IPS-18a (cell line): ENCODE data around the gene DDB1.
A peak's percentile ranks its signal among the peaks of the same experiment; 100 is the strongest.

ENCODE experiments used
- H3K27ac ChIP-seq: one replicate; pipeline ENCODE4 v1.5.1; 2013; ENCODE audit warnings: low read length
- H3K27me3 ChIP-seq: one replicate; pipeline ENCODE4 v1.6.1; 2013; ENCODE audit warnings: mild to moderate bottlenecking, low read length; ENCODE audit not compliant: control insufficient read depth, insufficient read depth
- H3K36me3 ChIP-seq: one replicate; pipeline ENCODE4 v1.6.1; 2013; ENCODE audit warnings: low read depth, low read length; ENCODE audit not compliant: control insufficient read depth
- H3K4me1 ChIP-seq: one replicate; pipeline ENCODE4 v1.6.1; 2013; ENCODE audit warnings: low read depth, low read length; ENCODE audit not compliant: control insufficient read depth
- H3K4me3 ChIP-seq: one replicate; pipeline ENCODE4 v1.5.1; 2013; ENCODE audit warnings: low read length
- H3K9ac ChIP-seq: one replicate; pipeline ENCODE4 v1.6.1; 2013; ENCODE audit warnings: mild to moderate bottlenecking, low read length, moderate library complexity
- H3K9me3 ChIP-seq: one replicate; pipeline ENCODE4 v1.6.1; 2013; ENCODE audit warnings: low read depth, low read length; ENCODE audit not compliant: control insufficient read depth

DDB1 gene

DNA sequence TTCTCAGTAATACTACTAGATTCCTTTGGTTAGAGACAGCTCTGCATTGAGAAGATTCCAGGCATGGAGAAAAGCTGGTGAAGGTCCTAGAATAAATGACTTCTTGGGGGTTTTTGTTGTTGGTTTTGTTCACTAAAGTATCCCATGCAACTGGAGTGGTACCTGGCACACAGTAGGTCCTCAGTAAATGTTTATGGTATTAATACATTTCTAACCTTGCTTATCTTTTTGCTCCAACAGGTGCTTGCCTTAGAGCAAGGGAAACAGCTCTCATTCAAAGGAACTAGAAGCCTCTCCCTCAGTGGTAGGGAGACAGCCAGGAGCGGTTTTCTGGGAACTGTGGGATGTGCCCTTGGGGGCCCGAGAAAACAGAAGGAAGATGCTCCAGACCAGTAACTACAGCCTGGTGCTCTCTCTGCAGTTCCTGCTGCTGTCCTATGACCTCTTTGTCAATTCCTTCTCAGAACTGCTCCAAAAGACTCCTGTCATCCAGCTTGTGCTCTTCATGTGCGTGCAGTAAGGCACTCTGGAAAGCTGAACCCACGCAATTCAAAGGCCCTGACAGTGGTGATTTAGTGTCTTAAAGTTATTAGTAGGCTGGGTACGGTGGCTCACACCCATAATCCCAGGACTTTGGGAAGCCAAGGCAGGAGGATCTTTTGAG, 31.2 kb upstream of the DDB1 start:
- Histone ChIP-seq H3K27me3 (no peaks in the 10 kb centered on the region), H3K27ac (no peak overlapping the region), H3K9me3 (no peaks in the 10 kb centered on the region), H3K9ac (no peak overlapping the region), H3K4me1 (peaks cover 4% of the 10 kb centered on the region), H3K4me3 (no peak overlapping the region), H3K36me3 (peaks cover 43% of the 10 kb centered on the region)

DNA sequence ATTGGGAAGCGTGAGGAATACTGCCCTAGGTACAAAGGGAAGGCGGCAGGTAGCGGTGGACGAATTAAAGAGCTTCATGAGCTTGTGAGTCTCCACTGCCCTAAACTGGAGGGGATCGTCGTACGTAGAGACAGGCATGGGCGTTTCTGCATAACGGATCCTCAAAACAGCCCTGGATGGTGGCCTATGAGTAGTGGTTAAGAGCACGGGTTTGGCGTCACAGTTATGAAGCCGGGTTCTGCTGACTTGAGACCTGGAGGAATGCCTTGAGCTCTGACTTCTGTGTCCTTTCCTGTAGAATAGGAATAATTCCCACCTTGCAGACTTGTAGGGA, 29.6 kb upstream of the DDB1 start:
- Histone ChIP-seq H3K9me3 (no peaks in the 10 kb centered on the region), H3K4me1 (peaks cover 4% of the 10 kb centered on the region), H3K27ac (peak overlapping the region; percentile 95), H3K36me3 (peaks cover 28% of the 10 kb centered on the region), H3K4me3 (peak overlapping the region; percentile 93), H3K27me3 (no peaks in the 10 kb centered on the region), H3K9ac (peak overlapping the region; percentile 96)

DNA sequence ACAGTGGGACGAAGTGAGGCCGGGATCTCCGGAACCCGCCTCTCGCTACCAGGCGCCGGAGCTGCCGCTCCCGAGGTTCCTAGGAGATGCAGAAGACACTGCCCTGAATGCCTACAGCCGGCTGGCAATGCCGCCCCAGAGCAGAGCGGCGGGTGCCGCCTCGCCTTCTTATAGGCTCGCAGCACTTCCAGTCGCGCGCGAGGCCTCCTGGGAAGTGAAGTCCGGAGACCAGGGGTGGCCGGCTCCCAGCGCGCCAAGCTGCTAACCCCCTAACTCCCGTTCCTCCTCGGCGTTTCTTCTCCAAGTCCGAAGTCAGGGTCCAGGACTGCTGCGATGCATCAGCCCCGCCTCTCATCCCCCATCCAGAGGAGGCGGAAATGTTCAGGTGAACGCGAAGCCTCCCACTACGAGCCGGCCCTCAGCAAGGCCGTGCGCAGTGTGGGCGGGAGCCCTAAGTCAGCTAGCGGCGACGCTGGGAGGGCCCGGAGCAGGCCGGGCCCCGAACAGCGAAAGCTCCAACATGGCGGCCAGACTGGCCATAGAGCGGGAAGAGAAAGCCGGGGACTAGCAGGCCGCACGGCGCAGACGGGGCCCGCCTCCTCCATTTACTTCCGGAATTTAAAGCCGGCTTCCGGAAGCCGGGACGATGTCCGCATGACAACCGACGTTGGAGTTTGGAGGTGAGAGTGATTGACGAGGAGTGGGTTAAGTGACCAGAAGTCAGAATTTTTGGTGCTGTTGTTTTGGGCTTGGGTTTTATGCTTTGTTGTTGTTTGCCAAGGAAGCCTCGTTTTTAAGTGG, 29.0 kb upstream of the DDB1 start, which contains the start of the genes CYB561A3 and TMEM138:
Gene CYB561A3, minus strand, starts transcription at position 142 of the 801 bp plus-strand sequence. CDS start 5,169 bp downstream, outside the sequence.
Gene TMEM138, plus strand, starts transcription at position 634 of the 801 bp plus-strand sequence. CDS start 2,017 bp downstream, outside the sequence.
- no peaks in the 10 kb centered on the region for H3K9me3 ChIP-seq
- peak within 1 kb of the TSS; percentile 93 for H3K4me3 ChIP-seq
- peak within 1 kb of the TSS; percentile 95 for H3K27ac ChIP-seq
- H3K9ac ChIP-seq, result peak within 1 kb of the TSS; percentile 96
- H3K27me3 ChIP-seq, result no peaks in the 10 kb centered on the region
- H3K36me3 ChIP-seq, result peaks cover 23% of the 10 kb centered on the region
- H3K4me1 ChIP-seq, result peaks cover 4% of the 10 kb centered on the region

DNA sequence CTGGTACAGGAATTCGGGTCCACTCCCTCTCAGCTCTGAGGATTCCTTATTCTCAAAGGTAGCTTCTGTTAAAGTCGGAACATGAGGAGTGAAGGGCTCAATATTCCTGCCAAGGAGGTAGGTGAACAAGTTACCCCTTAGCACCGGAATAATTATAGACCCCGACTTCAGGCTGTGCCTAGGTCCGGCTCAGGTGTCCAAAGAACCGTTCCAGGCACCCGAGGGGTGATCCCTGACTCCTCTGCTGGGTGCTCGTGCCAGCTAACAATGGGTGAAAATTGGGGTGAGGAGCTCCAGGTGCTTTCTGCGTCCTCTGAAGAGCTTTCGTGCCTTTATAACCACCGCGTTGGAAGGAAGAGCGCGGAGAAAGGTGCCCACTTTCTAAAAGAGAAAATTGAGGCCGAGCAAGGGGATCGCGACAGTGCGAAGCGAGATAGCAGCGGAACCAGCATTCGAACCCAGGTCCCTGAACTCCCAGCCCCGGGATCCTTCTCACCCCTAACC, 28.4 kb upstream of the DDB1 start:
- peak overlapping the region; percentile 93 for H3K4me3 ChIP-seq
- H3K27me3 ChIP-seq, result no peaks in the 10 kb centered on the region
- peaks cover 4% of the 10 kb centered on the region for H3K4me1 ChIP-seq
- peaks cover 17% of the 10 kb centered on the region for H3K36me3 ChIP-seq
- H3K9me3 ChIP-seq, result no peaks in the 10 kb centered on the region
- peak overlapping the region; percentile 96 for H3K9ac ChIP-seq
- peak overlapping the region; percentile 95 for H3K27ac ChIP-seq

DNA sequence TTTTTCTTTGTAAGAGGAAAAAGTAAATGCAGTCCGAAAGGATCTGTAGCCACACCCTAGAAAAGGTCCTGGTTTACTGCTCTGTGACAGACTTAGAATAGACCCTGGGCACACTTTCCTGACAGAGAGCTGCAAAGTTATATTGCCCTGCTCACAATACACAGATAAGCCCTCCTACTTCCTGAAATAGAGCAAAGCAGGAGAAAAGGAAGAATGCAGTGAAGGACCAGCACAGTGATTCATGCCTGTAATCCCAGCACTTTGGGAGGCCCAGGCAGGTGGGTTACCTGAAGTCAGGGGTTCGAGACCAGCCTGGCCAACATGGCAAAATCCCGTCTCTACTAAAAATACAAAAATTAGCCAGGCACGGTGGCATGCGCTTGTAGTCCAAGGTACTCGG, 26.6 kb upstream of the DDB1 start:
- H3K9me3 ChIP-seq, result no peaks in the 10 kb centered on the region
- H3K27me3 ChIP-seq, result no peaks in the 10 kb centered on the region
- H3K27ac ChIP-seq, result no peak overlapping the region
- H3K9ac ChIP-seq, result no peak overlapping the region
- H3K4me1 ChIP-seq, result peaks cover 4% of the 10 kb centered on the region
- peaks cover 8% of the 10 kb centered on the region for H3K36me3 ChIP-seq
- no peak overlapping the region for H3K4me3 ChIP-seq

DNA sequence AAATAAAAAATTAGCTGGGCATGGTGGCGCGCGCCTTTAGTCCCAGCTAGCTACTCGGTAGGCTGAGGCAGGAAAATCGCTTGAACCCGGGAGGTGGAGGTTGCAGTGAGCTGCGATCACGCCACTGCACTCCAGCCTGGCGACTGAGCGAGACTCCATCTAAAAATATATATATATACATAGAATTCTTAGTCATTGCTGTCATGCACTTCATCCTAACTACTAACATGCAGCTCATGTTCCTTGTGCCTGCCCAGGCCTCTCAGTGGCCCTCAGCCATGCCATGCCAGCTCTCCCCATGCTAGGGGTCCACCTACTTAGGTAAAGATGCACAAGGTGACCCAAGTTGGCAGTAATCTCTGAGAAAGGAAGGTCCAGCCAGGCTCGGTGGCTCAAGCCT, 25.7 kb upstream of the DDB1 start:
- no peak overlapping the region for H3K27ac ChIP-seq
- H3K36me3 ChIP-seq, result no peaks in the 10 kb centered on the region
- peaks cover 4% of the 10 kb centered on the region for H3K4me1 ChIP-seq
- H3K9ac ChIP-seq, result no peak overlapping the region
- no peak overlapping the region for H3K4me3 ChIP-seq
- H3K27me3 ChIP-seq, result no peaks in the 10 kb centered on the region
- no peaks in the 10 kb centered on the region for H3K9me3 ChIP-seq

DNA sequence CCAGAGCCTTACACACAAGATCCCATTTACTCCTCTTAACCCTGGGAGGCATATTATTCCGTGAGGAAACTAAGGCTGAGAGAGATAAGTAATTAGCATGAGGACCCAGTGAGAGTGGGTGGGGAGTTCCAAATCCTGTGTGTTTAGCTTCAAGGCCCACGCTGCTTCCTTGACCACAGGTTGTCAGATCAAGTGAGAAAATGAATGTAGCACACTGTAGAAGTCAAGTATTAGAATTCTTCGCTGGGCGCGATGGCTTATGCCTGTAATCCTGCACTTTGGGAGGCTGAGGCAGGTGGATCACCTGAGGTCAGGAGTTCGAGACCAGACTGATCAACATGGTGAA, 25.0 kb upstream of the DDB1 start:
- H3K9ac ChIP-seq, result no peak overlapping the region
- peaks cover 4% of the 10 kb centered on the region for H3K36me3 ChIP-seq
- no peaks in the 10 kb centered on the region for H3K4me1 ChIP-seq
- H3K27ac ChIP-seq, result no peak overlapping the region
- no peak overlapping the region for H3K4me3 ChIP-seq
- no peaks in the 10 kb centered on the region for H3K9me3 ChIP-seq
- H3K27me3 ChIP-seq, result no peaks in the 10 kb centered on the region

DNA sequence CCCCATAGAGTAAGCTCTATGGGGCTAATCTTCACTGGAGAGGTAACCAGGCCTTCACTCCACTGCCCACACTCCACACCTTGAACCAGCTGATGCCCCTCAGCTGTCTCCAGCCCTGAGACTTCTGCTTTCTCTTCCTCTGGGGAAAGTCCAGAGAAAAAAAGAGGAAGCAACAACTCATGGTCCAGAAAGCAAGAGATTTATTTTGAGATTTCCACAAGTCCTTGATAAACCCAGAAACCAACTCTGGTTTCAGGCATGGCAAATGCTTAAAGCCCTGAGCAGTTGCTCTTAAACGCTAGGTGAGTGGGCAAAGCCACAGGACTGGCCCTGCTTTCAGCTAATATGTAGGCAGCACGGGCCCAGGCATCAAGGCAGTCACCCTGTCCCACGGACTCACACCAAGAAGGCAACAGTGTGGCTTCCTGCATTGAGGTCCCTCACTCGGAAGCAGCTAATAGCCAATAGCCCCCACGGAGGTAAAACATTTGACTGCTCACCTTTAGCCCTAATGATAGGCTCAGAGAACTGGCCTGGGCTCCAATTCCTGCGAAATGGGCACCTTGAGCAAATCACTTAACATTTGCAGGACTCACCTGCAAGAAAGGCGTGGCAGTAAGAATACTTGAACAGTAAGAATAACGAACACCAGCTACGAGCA, 24.5 kb upstream of the DDB1 start:
- H3K9ac ChIP-seq, result no peak overlapping the region
- H3K4me3 ChIP-seq, result no peak overlapping the region

DNA sequence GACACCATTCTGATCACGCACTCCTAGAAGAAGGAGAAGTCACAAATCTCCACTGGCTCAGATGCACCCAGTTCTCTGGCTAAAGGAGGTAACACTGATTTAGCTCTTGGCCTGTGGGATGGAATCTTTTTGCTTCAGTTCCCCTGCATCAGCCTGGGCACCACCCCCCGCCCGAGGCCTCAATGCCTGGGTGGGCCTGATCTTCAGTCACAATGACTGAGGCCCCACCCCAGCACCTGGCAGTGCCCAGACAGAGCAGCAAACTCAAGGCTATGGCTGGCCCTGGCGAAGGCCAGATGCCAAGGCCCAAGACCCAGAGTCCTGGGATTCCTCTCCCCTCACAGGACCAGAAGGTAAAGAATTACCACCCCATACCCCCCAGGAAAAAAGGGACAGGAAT, 23.8 kb upstream of the DDB1 start:
- Histone ChIP-seq H3K27me3 (no peaks in the 10 kb centered on the region), H3K4me1 (no peaks in the 10 kb centered on the region), H3K36me3 (peaks cover 4% of the 10 kb centered on the region), H3K27ac (no peak overlapping the region), H3K9me3 (no peaks in the 10 kb centered on the region), H3K4me3 (no peak overlapping the region), H3K9ac (no peak overlapping the region)

More for the DNA sequence above, 24.5 kb upstream of the DDB1 start:
- no peaks in the 10 kb centered on the region for H3K4me1 ChIP-seq
- no peak overlapping the region for H3K27ac ChIP-seq
- H3K27me3 ChIP-seq, result no peaks in the 10 kb centered on the region
- no peaks in the 10 kb centered on the region for H3K9me3 ChIP-seq
- H3K36me3 ChIP-seq, result peaks cover 4% of the 10 kb centered on the region

DNA sequence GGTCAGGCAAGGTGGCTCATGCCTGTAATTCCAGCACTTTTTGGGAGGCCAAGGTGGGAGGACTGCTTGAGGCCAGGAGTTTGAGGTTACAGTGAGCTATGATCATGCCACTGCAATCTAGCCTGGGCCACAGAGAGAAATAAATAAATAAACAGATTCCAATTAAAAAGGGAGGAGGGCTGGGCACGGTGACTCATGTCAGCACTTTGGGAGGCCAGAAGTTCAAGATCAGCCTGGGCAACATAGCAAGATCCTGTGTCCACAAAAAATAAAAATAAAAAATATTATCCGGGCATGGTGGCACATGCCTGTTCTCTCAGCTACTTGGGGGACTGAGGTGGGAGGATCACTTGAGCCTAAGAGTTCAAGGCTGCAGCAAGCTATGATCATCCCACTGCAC, 21.3 kb upstream of the DDB1 start:
- no peaks in the 10 kb centered on the region for H3K27me3 ChIP-seq
- H3K36me3 ChIP-seq, result peaks cover 8% of the 10 kb centered on the region
- no peaks in the 10 kb centered on the region for H3K4me1 ChIP-seq
- H3K9ac ChIP-seq, result no peak overlapping the region
- H3K4me3 ChIP-seq, result no peak overlapping the region
- H3K9me3 ChIP-seq, result no peaks in the 10 kb centered on the region
- no peak overlapping the region for H3K27ac ChIP-seq

DNA sequence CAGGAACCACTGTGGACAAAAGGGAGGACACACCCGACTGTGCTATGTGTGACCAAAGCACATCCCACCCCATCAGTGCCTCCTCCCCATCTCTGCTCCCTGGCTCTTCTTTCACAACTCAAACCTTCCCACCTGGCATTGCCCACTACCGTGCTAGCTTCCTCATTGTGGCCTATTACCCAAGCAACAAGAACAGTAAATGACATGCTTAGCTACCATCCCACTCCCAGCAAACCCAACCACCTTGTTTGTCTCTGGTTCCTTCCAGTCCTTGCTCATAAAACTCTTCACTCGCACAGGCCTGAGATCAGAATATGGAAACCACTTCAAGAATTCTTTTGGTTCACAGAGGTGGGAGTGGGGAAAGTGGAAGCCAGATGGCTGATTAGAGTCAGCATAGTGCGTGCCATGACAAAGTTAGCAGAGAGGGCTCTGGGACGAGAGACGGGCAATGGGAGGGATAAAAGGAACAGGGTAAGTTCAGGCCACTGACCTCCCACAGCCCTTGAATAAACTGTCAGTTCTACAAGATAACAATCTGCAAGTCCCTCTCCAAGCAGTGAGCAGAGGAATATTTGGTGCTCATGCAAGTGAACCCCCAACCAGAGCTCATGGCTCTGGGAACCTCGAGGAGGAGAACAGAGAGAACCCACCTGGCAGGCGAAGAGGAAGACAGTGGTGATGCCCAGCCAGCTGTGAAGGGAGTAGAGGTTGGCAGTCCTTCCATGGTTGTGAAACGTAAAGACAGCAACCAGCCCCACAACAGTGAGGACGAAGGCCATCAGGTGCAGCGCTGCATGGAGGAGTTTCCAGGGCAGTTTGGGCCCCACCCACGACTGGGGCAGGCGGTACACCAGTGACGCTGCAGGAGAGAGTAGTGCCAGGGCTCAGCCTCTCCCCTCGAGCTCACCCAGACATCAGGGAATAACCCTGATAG, 20.5 kb upstream of the DDB1 start:
- no peak overlapping the region for H3K4me3 ChIP-seq
- no peaks in the 10 kb centered on the region for H3K27me3 ChIP-seq
- no peaks in the 10 kb centered on the region for H3K9me3 ChIP-seq
- no peak overlapping the region for H3K27ac ChIP-seq
- no peaks in the 10 kb centered on the region for H3K4me1 ChIP-seq
- H3K9ac ChIP-seq, result no peak overlapping the region
- peaks cover 8% of the 10 kb centered on the region for H3K36me3 ChIP-seq
